Measurements from ENCODE around the gene BCR. TPM values are rescaled to one million over a fixed set of nuclear protein-coding genes. Genes with fewer than 3 reads are reported as not detected.
A peak's percentile ranks its signal among the peaks of the same experiment; 100 is the strongest.

Gene BCR
- total RNA-seq, 1 donor from 2014 or later: 30.0 TPM

GRCh38 chr22:23238707-23239106, 58.4 kb downstream of the BCR start:
- H3K9me3 Mint-ChIP-seq (ENCODE audit: low read depth): no peaks in the 10 kb centered on the region
- H3K36me3 Mint-ChIP-seq (ENCODE audit: low read depth): peaks cover 2% of the 10 kb centered on the region
- no peak overlapping the region for H3K27ac Mint-ChIP-seq (ENCODE audit: unreplicated experiment)
- no peak for DNase-seq (ENCODE audit: low spot score)
- no peaks in the 10 kb centered on the region for H3K27me3 Mint-ChIP-seq (ENCODE audit: low read depth)
- H3K4me3 Mint-ChIP-seq (ENCODE audit: unreplicated experiment): no peak overlapping the region
- H3K4me1 Mint-ChIP-seq (ENCODE audit: low read depth): peaks cover 50% of the 10 kb centered on the region
- no peak for TF ChIP-seq CTCF (IDR thresholded peaks at IDR 0.05)

- H3K9me3 Mint-ChIP-seq (ENCODE audit: low read depth): no peaks in the 10 kb centered on the region
- DNase-seq (ENCODE audit: low spot score): no peak
- TF ChIP-seq CTCF (IDR thresholded peaks at IDR 0.05): no peak
- H3K4me1 Mint-ChIP-seq (ENCODE audit: low read depth): peaks cover 42% of the 10 kb centered on the region
- no peak overlapping the region for H3K27ac Mint-ChIP-seq (ENCODE audit: unreplicated experiment)
- H3K4me3 Mint-ChIP-seq (ENCODE audit: unreplicated experiment): no peak overlapping the region
- H3K36me3 Mint-ChIP-seq (ENCODE audit: low read depth): peaks cover under 1% of the 10 kb centered on the region
- H3K27me3 Mint-ChIP-seq (ENCODE audit: low read depth): no peaks in the 10 kb centered on the region
Measured at GRCh38 chr22:23239429-23239828, 59.1 kb downstream of the BCR start.

- no peaks in the 10 kb centered on the region for H3K36me3 Mint-ChIP-seq (ENCODE audit: low read depth)
- peak; percentile 62 for TF ChIP-seq CTCF (IDR thresholded peaks at IDR 0.05)
- H3K9me3 Mint-ChIP-seq (ENCODE audit: low read depth): no peaks in the 10 kb centered on the region
- no peak overlapping the region for H3K27ac Mint-ChIP-seq (ENCODE audit: unreplicated experiment)
- no peaks in the 10 kb centered on the region for H3K27me3 Mint-ChIP-seq (ENCODE audit: low read depth)
- no peak overlapping the region for H3K4me3 Mint-ChIP-seq (ENCODE audit: unreplicated experiment)
- no peak for DNase-seq (ENCODE audit: low spot score)
- H3K4me1 Mint-ChIP-seq (ENCODE audit: low read depth): peaks cover 49% of the 10 kb centered on the region
Measured at GRCh38 chr22:23240639-23241389, 60.5 kb downstream of the BCR start.

- Mint-ChIP-seq H3K27ac (ENCODE audit: unreplicated experiment) (peak overlapping the region; percentile 41), H3K4me1 (ENCODE audit: low read depth) (peaks cover 43% of the 10 kb centered on the region), H3K36me3 (ENCODE audit: low read depth) (no peaks in the 10 kb centered on the region), H3K9me3 (ENCODE audit: low read depth) (no peaks in the 10 kb centered on the region), H3K27me3 (ENCODE audit: low read depth) (no peaks in the 10 kb centered on the region), H3K4me3 (ENCODE audit: unreplicated experiment) (no peak overlapping the region)
- DNase-seq (ENCODE audit: low spot score): no peak
- no peak for TF ChIP-seq CTCF (IDR thresholded peaks at IDR 0.05)
Measured at GRCh38 chr22:23241562-23242472, 61.5 kb downstream of the BCR start.

- H3K27me3 Mint-ChIP-seq (ENCODE audit: low read depth): no peaks in the 10 kb centered on the region
- H3K36me3 Mint-ChIP-seq (ENCODE audit: low read depth): no peaks in the 10 kb centered on the region
- TF ChIP-seq CTCF (IDR thresholded peaks at IDR 0.05): peak; percentile 40
- no peaks in the 10 kb centered on the region for H3K9me3 Mint-ChIP-seq (ENCODE audit: low read depth)
- peaks cover 35% of the 10 kb centered on the region for H3K4me1 Mint-ChIP-seq (ENCODE audit: low read depth)
- peak overlapping the region; percentile 76 for H3K27ac Mint-ChIP-seq (ENCODE audit: unreplicated experiment)
- no peak overlapping the region for H3K4me3 Mint-ChIP-seq (ENCODE audit: unreplicated experiment)
- no peak for DNase-seq (ENCODE audit: low spot score)
Measured at GRCh38 chr22:23242473-23243001, 62.2 kb downstream of the BCR start.
